ENCODE results near the gene MYH7.

The MYH7 gene

DNA sequence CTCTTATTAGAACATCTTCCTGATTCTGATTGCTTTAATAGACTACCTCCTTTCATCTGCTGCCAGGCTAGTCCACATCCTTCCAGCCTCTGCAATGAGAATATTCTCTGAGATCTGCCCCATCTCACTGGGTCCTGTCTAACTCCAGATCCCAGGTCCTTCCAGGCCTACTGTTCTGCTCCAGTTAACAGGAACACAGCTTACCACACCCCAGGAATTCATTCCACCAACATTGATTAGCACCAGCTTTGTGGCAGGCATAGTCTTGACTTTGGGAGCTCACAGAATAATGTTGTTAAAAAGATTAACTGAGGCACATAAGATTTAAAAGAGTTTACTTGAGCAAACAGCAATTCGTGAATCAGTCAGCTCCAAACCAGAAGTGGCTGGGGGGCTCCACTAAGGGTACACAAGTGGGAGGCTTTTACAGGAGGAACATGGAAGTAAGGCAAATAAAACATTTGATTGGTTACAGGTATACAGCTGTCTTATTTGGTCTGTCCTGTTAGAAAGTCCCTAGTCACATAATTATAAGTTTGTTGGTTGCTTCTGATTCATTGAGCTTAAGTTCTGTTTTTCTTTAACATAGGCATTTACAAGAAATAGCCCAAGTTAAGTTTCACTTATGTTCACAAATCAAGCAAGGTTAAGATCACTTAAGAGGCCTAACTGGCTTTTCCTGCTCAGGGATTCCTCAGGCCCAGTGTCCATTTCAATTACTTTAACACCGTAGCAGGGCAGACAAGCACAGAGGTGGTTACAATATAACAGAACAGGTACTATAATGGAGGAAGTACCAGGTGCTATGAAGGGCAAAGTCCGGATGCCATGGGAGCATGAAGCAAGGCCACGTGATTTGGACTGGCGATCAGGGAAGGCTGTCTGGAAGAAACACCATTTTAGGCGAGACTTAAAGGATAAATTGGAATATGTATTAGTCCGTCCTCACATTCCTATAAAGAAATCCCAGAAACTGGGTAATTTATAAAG, 12.2 kb upstream of the MYH7 start:
- DNase-seq (ENCODE audit: low read depth) = no peak

GRCh38 chr14:23446291-23446851, 10.9 kb upstream of the MYH7 start:
- DNase-seq (ENCODE audit: low read depth) = no peak

DNA sequence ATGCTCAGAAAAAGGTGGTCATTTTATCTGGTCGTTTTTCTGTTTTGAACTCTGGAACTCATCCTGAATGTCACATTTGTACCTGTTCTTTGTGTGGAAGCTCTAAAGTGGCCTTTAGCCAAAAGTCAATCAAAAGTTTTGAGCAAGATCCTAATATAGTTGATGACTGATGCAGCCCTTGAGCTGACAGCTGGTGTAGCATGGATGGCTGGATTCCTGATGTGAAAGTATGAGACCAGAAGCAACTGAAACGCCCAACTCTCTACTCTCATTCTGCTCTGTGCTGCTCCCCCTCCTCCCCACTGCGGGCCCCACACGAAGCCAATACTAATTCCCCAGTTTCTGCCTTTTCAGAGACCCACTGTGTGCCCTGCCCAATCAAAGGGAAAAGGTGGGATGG, 10.3 kb upstream of the MYH7 start:
- no peak for DNase-seq (ENCODE audit: low read depth)

- no peak for DNase-seq (ENCODE audit: low read depth)
These were observed 8.9 kb upstream of the MYH7 start for GRCh38 chr14:23444314-23444713.

DNA sequence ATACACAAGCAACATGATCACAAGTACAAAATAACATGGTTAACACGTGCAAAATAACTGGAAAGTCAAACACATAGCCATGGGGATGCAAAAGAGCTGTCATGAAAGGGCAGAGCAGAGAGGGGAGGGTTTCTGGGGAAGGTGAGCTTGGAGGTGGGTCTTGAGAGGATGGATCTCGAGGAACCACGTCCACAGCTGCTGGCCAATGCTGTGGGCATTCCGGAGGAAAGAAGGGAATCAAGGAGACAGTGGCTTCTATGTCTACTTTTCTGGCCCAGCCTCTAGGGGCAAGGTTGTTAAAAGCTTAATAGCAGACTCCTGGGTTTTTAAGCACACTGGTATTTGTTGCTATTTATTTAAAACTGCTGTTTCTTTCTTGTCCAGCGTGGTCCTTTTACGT, 8.4 kb upstream of the MYH7 start:
- no peak for DNase-seq (ENCODE audit: low read depth)

DNA sequence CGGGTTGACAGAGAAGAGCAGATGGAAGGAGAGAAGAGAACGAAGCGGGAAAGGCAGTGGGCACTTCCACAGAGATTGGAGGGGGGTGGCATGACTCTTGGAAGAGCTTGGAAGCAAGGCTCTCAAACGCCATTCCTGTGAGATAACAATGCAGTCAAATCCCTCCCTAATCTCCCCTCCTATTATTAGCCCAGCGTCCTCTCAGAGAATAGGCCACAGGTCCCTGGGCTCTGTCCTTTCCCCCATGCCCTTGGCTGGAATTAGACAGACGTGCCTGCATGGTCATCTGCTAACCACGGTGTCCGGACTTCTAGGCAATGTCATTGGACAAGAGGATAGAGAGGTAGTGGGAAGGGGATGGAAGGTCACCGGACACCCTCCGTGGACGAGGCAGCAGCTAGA, 8.0 kb upstream of the MYH7 start:
- no peak for DNase-seq (ENCODE audit: low read depth)

DNA sequence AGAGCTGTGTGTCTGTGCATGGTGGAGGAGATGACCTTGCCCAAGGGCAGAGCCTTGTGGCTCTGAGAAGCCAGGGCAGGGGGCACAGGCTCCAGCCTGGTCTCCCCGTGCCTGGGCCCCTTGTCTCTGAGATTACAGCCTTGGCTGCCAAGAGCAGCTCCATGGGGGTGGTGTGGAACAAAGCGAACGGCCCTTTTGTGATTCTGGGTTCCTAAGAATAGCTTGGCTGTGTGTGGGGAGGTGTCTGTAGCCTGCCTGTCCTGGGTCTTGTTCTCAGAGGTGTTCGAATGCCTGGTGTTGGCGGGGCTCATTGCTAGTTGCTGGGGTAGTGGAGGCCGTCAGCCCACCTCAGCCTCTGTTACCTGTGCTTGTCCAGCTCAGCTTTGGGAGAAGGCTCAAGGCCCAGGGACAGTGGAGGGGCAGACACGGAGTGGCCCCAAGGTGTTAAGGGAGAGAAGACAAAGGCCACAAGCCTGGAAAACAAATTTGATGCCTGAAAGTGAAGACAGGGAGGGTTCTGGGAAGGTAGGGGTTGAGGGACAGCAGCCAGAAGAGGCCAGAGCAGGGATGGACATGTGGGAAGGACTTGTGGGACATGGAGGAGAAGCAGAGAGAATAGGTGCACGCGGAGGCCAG, 7.4 kb upstream of the MYH7 start:
- DNase-seq (ENCODE audit: low read depth) = no peak

GRCh38 chr14:23441076-23441475, 5.6 kb upstream of the MYH7 start:
- no peak for DNase-seq (ENCODE audit: low read depth)

DNA sequence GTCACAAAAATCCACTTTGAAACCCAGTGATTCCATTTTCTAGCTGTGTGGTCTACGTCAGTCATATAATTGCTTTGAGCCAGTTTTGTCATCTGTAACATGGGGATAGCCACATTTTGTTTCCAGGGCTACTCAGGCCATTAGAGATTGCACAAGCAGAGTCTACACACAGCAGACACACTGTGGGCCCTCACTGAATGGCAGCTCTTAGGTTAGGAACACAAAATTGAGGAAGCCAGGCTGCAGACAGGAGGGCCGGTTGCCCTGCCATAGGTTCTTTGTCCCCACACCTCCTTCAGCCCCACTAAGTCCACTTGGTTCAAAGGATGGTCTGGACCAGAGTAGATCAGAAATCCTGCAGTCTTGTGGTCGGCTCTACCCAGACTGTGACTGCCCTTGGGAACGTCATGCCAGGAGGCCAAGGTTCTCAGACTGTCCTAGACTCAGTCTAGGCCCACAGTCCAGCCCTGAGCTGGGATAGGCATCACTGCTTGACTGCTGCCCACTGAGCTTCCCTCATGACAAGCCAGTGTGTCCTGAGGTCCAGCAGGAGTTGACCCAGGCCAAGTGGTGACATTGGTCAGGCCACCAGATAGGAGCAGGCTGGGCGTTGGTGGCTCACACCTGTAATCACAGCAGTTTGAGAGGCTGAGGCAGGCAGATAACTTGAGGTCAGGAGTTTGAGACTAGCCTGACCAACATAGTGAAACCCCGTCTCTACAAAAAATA, 3.8 kb upstream of the MYH7 start:
- DNase-seq (ENCODE audit: low read depth) = no peak

DNA sequence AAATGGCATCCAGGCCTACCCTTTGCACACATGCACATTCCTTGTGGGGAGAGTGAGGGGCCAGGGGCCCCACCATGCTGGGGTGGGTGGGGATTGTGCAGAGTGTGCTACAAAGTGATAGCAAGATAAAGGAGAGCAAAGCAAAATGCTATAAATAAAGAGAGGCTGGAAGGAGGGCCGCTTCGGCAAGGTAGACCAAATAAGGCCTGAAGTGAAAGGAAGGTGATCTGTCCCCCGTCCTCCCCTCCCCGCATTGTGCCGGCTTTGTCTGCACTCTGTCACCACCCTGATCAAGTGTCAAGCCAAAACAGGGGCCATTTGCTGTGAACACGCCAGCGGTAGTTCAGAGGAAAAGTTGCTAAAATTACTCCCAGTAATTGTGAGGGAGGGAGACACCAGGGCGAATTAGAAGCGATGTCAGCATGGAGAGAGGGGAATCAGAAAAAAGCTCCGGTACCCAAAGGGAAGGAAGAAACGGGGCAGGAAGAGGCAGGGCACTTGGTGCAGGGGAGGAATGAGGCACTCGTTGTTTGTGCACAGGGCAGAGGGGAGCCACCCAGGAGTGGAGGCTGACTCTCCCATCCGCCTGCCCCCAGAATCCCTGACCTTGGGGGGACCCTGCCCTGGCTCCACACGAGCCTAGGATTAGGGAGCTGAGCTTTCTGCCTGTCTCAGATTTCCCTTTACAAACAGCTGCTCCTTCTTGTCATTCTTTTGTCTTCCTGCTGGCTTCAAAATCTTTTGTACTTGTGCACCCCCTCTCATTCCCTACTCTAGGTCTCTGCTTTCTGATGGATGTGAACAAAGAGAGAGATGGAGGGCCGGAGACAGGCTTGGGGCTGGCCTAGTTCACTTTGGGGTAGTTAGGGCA, 2.9 kb upstream of the MYH7 start:
- no peak for DNase-seq (ENCODE audit: low read depth)

DNA sequence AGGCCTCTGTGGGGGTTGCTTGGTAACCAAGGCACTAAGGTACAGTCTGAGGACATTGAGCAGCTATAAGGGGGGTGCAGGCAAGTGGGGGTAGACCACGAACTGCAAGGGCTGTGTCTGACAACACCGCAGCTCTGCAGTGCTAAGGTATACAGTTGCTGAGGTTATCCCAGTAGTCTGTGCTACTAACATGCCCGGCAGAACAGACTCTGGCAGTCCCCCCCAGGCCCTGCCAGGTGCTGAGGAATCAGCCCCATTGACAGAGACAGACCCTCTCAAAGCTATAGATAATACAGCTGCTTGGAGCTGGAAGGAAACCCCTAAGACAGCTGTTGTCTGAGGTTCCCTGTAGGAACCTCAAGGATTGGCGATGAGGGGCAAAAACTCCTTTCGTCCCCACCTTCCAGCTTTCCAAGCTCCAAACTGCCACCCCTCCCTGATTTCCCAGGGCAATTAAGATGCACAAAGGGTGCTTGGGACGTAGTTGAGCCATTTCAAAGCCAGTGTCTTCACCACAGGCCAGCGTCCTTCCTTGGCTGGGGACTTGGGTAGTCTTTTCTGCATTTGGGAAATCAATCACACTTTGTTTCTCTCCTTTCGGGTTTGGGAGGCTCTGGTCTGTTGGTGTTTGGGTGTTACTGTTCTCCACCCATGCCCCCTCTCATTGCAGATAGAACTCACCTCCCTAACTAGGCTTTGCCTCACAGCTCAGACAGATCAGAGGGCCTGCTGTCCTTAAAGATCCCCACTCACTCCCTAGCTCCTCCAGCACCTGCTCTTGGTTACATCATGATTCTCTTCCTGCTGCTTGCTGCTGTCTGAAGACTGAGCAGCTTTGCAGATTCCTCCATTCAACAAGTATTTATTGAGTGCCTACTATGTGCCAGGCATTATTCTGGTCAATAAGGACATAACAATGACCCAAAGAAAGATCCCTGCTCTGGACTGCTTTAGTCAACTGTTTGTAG, 2.0 kb upstream of the MYH7 start:
- no peak for DNase-seq (ENCODE audit: low read depth)

GRCh38 chr14:23436327-23437132, 1.1 kb upstream of the MYH7 start:
- no peak for DNase-seq (ENCODE audit: low read depth)

- DNase-seq (ENCODE audit: low read depth) = no peak
These were observed 805 bp downstream of the MYH7 start for GRCh38 chr14:23434488-23435222.

DNA sequence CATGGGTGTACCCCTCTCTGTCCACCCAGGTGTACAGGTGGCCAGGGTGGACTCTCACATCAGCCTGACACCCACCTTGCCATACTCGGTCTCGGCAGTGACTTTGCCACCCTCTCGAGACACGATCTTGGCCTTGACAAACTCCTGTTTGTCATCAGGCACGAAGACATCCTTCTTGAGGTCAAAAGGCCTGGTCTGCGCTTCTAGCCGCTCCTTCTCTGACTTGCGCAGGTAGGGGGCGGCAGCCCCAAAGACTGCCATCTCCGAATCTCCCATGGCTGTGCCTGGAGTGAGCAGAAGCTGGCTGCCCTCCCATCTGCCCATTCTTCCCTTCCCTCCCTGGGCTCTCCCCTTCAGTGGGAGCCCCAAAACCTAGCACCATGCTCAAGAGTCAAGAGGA, 2.0 kb downstream of the MYH7 start:
- DNase-seq (ENCODE audit: low read depth) = no peak

GRCh38 chr14:23432946-23433345, 2.5 kb downstream of the MYH7 start:
- DNase-seq (ENCODE audit: low read depth) = no peak

- DNase-seq (ENCODE audit: low read depth) = no peak
These were observed 3.1 kb downstream of the MYH7 start for GRCh38 chr14:23432102-23432925.

- no peak for DNase-seq (ENCODE audit: low read depth)
These were observed 4.0 kb downstream of the MYH7 start for GRCh38 chr14:23431486-23431885.

- no peak for DNase-seq (ENCODE audit: low read depth)
These were observed 4.8 kb downstream of the MYH7 start for GRCh38 chr14:23430723-23431085.

Measured in stimulated activated CD8-positive, alpha-beta memory T cell treated with anti-CD3 and anti-CD28 coated beads, Interleukin-12 subunit alpha, Interleukin-12 subunit beta, amount 100 ng/mL, for 4 hours (primary cell).